GM19035 (cell line): ENCODE measurements around the gene TFEB.

Source experiments
- ATAC-seq: cut with Tn5 transposase; IDR thresholded peaks from one replicate; pipeline ENCODE4 v1.9.1; 2021; ENCODE audit not compliant: unreplicated experiment

Gene TFEB

DNA sequence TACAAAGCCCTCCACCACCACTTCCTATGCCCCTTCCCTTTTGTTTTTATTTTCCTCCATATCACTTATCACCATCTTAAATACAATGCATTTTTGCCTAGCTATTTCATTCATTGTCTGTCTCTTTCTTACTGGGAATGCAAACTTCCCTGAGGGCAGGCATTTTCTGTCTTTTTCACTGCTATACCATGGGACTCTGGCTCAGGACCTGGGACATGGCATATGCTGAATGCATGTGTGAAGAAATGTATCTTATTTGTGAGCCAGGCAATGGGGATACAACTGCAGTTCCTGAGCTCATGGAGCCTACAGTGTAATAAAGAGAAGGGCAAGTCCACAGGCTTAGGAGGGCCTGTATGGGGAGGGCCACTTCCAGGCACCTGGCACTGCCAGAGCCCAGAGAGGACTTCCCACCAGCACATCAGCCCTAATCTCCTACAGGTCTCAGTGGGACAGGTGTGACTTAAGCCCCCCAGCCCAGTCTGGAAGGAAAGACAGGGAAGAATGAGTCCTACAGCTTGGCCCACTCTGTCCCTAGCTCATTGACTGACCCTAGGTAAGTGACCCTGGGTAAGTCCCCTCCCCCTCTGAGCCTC is 43.2 kb downstream of the TFEB start:
- ATAC-seq, result no peak

GRCh38 chr6:41691426-41692079 is 43.9 kb downstream of the TFEB start:
- ATAC-seq, result no peak

DNA sequence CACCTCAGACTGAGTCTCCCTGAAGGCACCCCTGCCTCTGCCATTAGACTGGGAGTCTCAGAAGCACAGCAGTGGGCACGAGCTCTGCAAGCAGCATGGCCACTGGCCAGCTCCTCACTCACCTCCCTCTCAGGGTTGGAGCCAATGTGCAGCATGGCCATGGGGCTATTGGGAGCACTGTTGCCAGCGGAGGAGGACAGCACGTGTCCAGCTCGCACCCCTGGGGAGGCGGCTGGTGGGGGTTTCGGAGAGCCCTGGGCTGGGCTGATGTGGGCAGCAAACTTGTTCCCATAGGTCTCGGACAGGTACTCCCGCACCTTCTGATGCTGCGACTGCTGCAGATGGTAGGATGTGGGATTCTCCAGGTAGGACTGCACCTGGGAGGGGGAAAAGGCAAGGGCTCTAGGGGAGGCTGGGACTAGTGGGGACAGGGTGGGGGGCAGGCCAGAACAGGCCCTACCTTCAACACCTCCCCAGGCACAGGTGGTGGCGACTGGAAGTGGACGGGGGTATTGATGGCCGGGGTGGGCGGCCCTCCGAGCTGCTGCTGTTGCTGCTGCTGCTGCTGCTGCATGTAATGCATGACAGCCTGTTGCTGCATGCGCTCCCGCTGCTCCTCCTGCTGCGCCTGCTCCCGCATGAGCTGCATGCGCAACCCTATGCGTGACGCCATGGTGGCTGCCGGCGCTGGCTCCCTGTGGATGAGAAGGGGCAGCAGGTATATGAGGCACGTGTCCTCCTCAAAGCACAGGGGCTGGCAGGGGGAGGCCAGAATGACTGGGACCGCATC is 44.7 kb downstream of the TFEB start:
- ATAC-seq, result no peak

- no peak for ATAC-seq
Measured at GRCh38 chr6:41689171-41690008, 46.0 kb downstream of the TFEB start.

- no peak for ATAC-seq
Measured at GRCh38 chr6:41688256-41688965, 47.0 kb downstream of the TFEB start.

DNA sequence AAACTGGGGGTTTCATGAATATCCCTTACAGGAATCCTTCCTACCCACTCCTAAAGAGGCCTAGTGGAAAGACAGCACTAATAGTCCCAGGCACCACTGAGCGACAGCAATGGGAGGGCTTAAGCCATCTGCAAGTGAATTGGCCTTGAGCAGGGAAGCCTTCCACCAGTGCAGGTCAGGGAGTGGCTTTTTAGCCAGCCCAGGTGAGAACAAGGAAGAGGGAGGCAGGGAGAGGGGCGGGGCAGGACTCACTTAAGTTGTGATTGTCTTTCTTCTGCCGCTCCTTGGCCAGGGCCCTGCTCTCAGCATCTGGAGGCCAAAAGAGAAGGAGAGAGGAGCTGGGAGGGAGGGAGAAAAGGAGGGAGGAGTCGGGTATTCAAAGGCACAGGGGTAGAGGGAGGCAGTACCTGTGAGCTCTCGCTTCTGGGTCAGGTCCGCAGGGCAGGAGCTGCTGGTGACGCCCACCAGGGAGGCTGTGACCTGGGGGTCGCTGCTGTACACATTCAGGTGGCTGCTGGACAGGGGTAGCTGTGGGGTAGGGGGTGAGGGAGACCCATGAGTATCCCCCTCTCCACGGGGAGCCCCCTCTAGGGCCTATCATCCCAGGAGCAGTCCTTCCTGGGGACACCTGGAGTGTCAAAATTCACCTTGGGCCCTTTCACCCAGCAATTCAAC is 47.8 kb downstream of the TFEB start:
- no peak for ATAC-seq

GRCh38 chr6:41685641-41686380 is 49.6 kb downstream of the TFEB start:
- ATAC-seq, result no peak

DNA sequence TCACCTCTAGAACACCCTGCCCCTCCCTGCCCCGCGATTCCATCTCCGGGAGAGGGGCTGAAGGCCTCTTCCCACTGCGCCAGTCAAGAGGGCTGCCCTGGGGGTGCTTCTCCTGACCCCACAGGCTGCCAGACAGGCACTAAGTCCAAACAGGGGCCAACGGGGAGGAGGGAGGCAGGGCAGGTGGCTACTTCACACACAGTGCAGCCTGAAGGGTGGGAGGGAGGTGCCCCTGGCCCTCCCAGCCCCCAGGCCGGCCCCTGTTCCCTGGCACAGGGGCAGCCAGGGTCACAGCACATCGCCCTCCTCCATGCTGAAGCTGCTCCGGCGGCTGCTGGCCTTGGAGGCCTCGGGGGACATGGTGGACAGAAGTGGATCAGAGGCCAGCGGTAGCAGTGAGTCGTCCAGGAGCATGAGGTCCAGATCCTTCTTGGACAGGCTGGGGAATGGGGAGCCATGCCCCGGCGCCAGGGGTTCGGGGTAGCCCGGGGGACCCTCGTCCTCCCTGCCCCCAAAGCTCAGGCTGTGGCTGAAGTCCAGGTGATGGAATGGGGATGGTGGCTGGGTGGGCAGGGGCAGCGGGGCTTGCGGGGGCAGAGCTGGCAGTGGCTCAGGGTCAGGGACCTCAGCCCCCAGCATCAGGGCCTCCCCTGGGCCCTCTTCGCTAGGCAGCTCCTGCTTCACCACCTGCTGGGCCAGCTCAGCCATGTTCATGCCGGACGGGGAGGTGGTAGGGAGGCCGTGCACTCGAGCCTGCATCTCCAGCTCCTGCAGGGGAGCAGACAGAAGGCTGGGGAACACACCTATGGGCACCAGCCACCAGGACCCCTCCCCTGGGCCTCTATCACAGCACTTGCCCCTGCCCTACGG is 50.9 kb downstream of the TFEB start:
- no peak for ATAC-seq

DNA sequence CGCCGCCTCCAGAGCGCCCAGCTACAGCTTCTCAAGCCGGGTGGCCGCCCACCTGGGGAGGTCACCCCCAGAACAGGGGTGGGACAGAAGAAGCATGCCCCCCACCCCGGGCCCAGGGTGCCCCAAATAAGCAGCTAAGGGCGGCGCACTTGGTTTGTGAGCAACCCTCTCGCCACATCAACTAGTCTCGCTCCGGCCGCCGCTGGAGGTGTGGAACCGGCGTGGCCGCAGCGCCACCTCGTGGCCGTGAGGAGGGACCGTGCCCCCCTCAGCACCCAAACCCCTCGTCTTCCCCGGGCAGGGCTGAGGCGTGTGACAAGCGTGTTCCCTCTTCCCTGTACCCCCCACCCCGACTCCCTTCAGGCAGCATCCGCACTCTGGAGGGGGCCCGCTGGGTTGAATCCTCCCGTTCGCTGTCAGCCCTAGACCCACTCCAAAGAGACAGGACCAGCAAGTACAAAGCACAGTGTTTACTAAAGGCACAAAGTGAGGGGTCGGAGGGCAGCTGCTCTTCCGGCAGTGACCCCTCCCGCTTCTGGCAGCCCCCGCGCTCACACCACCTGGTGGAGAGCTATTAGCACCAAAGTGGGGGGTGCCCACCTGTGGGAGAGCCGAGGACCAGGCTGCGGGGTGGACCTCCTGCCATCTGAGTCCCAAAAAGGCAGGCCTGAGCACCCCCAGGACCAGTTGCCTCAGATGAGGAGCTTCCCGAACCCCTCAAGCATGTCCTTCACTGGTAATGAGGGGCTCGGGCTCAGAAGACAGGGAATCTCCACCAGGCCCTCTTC is 51.7 kb downstream of the TFEB start:
- ATAC-seq, result no peak

GRCh38 chr6:41683273-41683522 is 52.2 kb downstream of the TFEB start:
- ATAC-seq, result no peak

DNA sequence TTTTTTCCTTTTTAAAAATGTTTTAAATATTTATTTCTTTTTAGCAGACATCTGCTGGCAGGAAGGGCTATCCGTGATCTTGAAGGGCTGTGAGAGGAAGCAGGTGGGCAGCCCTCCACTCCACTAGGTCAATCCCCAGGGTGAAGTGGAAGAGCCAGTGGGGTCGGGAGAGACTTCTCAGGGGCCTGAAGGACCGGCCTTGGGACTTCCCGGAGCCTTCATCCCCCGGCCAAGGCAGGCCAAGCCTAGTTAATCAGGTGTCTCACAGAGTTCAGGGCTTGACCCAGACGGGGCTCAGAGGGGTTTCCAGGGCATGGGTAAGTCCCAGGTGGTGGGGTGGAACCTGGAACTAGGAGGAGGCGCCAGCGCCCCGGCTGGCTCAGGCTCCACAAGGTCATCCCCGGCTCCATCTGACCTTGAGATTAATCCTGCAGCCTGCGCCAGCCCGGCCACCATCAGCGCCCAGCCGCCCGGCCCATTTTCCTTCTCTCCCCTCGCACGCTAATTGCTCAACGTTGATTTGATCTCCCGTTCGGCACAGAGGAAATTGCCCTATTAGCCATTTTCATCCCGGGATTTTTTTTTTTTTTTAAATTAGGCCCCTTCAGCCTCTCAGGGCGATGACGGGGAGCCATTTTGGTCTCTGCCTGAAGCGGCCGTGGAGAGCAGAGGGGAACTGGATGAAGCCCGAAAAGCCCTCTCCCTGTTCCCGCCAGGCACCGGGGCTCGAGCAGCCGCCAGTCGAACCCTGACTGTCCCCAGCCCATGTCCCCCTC is 52.7 kb downstream of the TFEB start:
- ATAC-seq, result no peak

DNA sequence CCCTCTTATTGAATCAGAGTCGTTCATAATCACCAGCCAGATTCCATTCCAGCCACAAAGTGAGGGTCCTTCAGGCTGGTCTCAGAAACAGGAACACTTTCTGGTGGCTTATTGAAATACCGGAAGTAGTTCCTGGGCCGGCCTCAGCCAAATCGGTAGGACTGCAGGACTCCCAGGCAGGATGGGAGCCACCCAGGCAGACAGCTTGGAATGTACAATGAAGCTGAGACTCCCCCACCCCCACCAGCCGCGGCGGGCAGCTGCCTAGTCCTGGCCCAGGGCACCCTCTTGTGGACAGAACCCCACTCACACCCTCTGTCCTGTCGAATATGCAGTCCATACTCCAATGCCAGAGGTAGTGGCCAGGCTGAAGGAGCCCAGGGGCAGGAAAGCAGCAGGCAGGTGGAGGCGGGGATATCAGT is 53.3 kb downstream of the TFEB start:
- no peak for ATAC-seq

- no peak for ATAC-seq
Measured at GRCh38 chr6:41680182-41680965, 55.0 kb downstream of the TFEB start.

DNA sequence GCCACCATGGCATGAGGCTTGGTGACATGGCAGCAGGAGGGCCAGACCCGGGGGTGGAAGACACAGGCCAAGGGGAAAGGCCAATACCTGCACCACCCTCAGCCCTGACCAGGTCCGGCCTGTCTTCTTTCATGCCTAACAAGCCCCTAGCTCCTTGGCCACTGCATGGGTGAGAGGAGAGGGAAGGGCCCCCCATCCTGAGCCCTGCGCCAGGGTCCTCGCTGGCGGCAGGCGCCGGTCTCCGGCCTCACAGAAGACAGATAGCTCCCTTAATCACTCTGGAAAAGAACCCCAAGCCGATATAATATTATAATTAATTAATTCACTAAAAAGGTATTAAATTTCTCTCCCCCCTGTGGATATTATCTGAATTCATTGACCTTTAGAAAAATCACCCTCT is 55.7 kb downstream of the TFEB start:
- no peak for ATAC-seq

DNA sequence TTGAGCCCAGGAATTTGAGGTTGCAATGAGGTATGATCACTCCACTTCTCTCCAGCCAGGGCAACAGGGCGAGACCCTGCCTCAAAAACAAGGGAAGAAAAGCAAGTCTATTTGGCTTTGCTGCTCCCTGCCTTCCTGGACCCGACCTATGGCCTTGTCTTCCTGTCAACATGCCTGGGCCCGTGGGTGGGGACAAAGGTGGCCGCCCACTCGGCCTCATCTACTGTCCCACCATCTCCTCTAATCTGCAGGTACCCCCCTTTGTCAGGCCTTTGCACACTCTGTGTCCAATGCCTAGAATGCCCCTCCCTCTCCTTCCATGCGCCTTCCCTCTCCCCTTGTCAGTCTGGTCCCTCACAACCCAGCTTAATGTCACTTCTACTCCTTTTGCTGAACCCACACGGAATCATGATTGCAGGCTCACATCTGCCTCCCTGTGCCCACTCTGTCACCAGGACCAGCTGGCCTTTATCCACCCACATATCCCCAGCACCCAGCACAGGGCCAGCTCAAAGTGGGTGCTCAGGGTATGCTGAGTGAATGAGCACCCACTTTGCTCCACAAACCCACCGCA is 56.8 kb downstream of the TFEB start:
- ATAC-seq, result no peak
